HG03280 (cell line): ENCODE measurements around the gene HTRA2.
A peak's percentile ranks its signal among the peaks of the same experiment; 100 is the strongest.

Experiments
- ATAC-seq: cut with Tn5 transposase; IDR thresholded peaks from one replicate; pipeline ENCODE4 v1.9.1; 2021; ENCODE audit warnings: mild to moderate bottlenecking, moderate library complexity; ENCODE audit not compliant: unreplicated experiment

Gene HTRA2

GRCh38 chr2:74537140-74537539 lies 7.4 kb downstream of the HTRA2 start:
- no peak for ATAC-seq

GRCh38 chr2:74538881-74539339 lies 9.2 kb downstream of the HTRA2 start:
- no peak for ATAC-seq

- ATAC-seq: no peak
These were observed 10.6 kb downstream of the HTRA2 start for GRCh38 chr2:74540291-74540690.

- ATAC-seq: no peak
These were observed 13.2 kb downstream of the HTRA2 start for GRCh38 chr2:74542978-74543377.

- no peak for ATAC-seq
These were observed 14.9 kb downstream of the HTRA2 start for GRCh38 chr2:74544634-74545033.

- ATAC-seq: no peak
These were observed 16.3 kb downstream of the HTRA2 start for GRCh38 chr2:74546004-74546403.

GRCh38 chr2:74548285-74548899 lies 18.7 kb downstream of the HTRA2 start:
- ATAC-seq: no peak

GRCh38 chr2:74548900-74549826 lies 19.4 kb downstream of the HTRA2 start:
- ATAC-seq: no peak

GRCh38 chr2:74550231-74550630 lies 20.5 kb downstream of the HTRA2 start:
- ATAC-seq: no peak

GRCh38 chr2:74551530-74551929 lies 21.8 kb downstream of the HTRA2 start:
- ATAC-seq: no peak

- no peak for ATAC-seq
These were observed 22.5 kb downstream of the HTRA2 start for GRCh38 chr2:74551942-74552913.

GRCh38 chr2:74552914-74553811 lies 23.4 kb downstream of the HTRA2 start:
- no peak for ATAC-seq

GRCh38 chr2:74553892-74554819 lies 24.4 kb downstream of the HTRA2 start, which contains the start of the genes DOK1 and LOXL3:
DOK1 (plus strand) TSS chr2:74554720; CDS start chr2:74554755, 35 bp downstream.
LOXL3 (minus strand) TSS chr2:74553942; CDS start chr2:74552634, 1,308 bp downstream.
- peak; percentile 43 for ATAC-seq

- peak; percentile 43 for ATAC-seq
These were observed 25.2 kb downstream of the HTRA2 start for GRCh38 chr2:74554820-74555531.

GRCh38 chr2:74555610-74556103 lies 25.9 kb downstream of the HTRA2 start:
- no peak for ATAC-seq

GRCh38 chr2:74556159-74556558 lies 26.4 kb downstream of the HTRA2 start:
- ATAC-seq: no peak

GRCh38 chr2:74556831-74557370 lies 27.2 kb downstream of the HTRA2 start:
- no peak for ATAC-seq
